Vagina (tissue), 2 donors: Measurements from ENCODE around the gene RBFOX1.

ENCODE experiments used
- POLR2A ChIP-seq, 2 donors: fragments of 450-650 bp; IDR thresholded peaks; one replicate each; pipeline ENCODE4 v1.6.1; 2017; ENCODE audit warnings: antibody characterized with exemption in 2 of 2, mild to moderate bottlenecking in 2 of 2, moderate library complexity in 2 of 2
- POLR2AphosphoS5 ChIP-seq, 2 donors: sonication (generic); formaldehyde crosslinking; IDR thresholded peaks; one replicate each; pipeline ENCODE4 v1.9.0; 2017; ENCODE audit warnings: antibody characterized with exemption in 2 of 2, mild to moderate bottlenecking in 2 of 2, low read depth in 1 of 2; ENCODE audit not compliant: insufficient read depth in 1 of 2
- TF ChIP-seq, protein P1 (sequence below), 3 experiments: fragments of 450-650 bp in 2 of 3; fragments of 200-600 bp in 1 of 3; sonication (generic) in 1 of 3; IDR thresholded peaks; one replicate each; pipeline ENCODE4 v1.5.1; 2017 to 2019; ENCODE audit warnings: antibody characterized with exemption in 3 of 3, mild to moderate bottlenecking in 2 of 3, moderate library complexity in 2 of 3

DNA sequence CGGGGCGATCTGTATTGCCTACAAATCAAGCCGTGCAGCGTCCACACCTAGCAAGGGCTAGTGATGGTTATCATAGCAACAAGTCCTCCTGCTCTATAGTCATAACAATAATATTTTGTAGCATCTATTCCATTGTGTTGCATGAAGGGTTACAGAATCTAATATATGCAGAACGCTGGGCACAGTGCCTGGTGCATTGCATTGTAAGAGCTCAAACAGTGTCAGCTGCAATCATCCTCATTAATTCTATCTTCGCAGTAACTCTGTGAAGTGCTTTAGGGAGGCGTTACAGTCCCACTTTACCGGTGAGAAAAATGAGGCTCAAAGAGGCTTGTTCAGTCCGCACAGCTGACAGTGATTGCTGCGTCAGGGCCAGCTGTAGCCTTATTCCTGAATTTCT, 149.4 kb downstream of the RBFOX1 start:
- TF ChIP-seq, protein P1, sequence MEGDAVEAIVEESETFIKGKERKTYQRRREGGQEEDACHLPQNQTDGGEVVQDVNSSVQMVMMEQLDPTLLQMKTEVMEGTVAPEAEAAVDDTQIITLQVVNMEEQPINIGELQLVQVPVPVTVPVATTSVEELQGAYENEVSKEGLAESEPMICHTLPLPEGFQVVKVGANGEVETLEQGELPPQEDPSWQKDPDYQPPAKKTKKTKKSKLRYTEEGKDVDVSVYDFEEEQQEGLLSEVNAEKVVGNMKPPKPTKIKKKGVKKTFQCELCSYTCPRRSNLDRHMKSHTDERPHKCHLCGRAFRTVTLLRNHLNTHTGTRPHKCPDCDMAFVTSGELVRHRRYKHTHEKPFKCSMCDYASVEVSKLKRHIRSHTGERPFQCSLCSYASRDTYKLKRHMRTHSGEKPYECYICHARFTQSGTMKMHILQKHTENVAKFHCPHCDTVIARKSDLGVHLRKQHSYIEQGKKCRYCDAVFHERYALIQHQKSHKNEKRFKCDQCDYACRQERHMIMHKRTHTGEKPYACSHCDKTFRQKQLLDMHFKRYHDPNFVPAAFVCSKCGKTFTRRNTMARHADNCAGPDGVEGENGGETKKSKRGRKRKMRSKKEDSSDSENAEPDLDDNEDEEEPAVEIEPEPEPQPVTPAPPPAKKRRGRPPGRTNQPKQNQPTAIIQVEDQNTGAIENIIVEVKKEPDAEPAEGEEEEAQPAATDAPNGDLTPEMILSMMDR (IDR thresholded peaks at IDR 0.05): no peak
- TF ChIP-seq POLR2A (IDR thresholded peaks at IDR 0.05) (no peak), POLR2AphosphoS5 (IDR thresholded peaks at IDR 0.05; ENCODE audit: insufficient read depth in 1 of 2, low read depth in 1 of 2) (no peak)
